Naive B cell (primary cell): ENCODE measurements around the gene NECTIN4. TPM values are rescaled to one million over a fixed set of nuclear protein-coding genes. Genes with fewer than 3 reads are reported as not detected.
"Not testable (repeated sequence)": the region's sequence is repeated elsewhere in the genome, so short reads cannot be mapped to it uniquely, and the experiment has no call there.

Experiments used
- ATAC-seq, 2 donors: fragments of 150-1000 bp; cut with Tn5 transposase; 2 replicates each; pipeline ENCODE4 v1.10.0; 2021; ENCODE audit warnings: low read depth in 2 of 2, mild to moderate bottlenecking in 2 of 2, moderate library complexity in 2 of 2
- DNase-seq: peaks from one replicate; pipeline ENCODE4 v3.0.0; 2022
- H3K27ac Mint-ChIP-seq, 6 donors: one replicate each; pipeline ENCODE4 v1.8.0; 2020 to 2022; ENCODE audit warnings: mild to moderate bottlenecking in 6 of 6, mixed read lengths in 6 of 6, moderate library complexity in 5 of 6, inconsistent platforms in 2 of 6
- H3K27me3 Mint-ChIP-seq, 3 donors: one replicate each; pipeline ENCODE4 v1.8.0; 2021 to 2022; ENCODE audit warnings: mixed read lengths in 3 of 3, mild to moderate bottlenecking in 1 of 3
- H3K36me3 Mint-ChIP-seq, 2 donors: one replicate each; pipeline ENCODE4 v1.8.0; 2020 to 2022; ENCODE audit warnings: mixed read lengths in 2 of 2, inconsistent platforms in 1 of 2, mild to moderate bottlenecking in 1 of 2
- H3K4me1 Mint-ChIP-seq, 3 donors: one replicate each; pipeline ENCODE4 v1.8.0; 2020 to 2022; ENCODE audit warnings: mixed read lengths in 3 of 3, inconsistent platforms in 1 of 3, mild to moderate bottlenecking in 1 of 3, moderate library complexity in 1 of 3
- H3K4me3 Mint-ChIP-seq, 8 donors: one replicate each; pipeline ENCODE4 v1.8.0; 2020 to 2022; ENCODE audit warnings: mild to moderate bottlenecking in 8 of 8, mixed read lengths in 8 of 8, moderate library complexity in 8 of 8, inconsistent platforms in 2 of 8
- H3K9me3 Mint-ChIP-seq, 7 donors: one replicate each; pipeline ENCODE4 v1.8.0; 2020 to 2022; ENCODE audit warnings: mixed read lengths in 7 of 7, mild to moderate bottlenecking in 5 of 7, inconsistent platforms in 2 of 7, moderate library complexity in 1 of 7
- polyA plus RNA-seq, 6 donors: library from polyadenylated mRNA; unstranded; fragments of 300-500 nt; fragmentation: Illumina TruSeq; gene quantifications; one replicate each; pipeline ENCODE4 v1.2.3, GENCODE V29; 2021; ENCODE audit warnings: low read depth in 6 of 6

NECTIN4 gene
- polyA plus RNA-seq, 6 donors from 2014 or later: not detected

DNA sequence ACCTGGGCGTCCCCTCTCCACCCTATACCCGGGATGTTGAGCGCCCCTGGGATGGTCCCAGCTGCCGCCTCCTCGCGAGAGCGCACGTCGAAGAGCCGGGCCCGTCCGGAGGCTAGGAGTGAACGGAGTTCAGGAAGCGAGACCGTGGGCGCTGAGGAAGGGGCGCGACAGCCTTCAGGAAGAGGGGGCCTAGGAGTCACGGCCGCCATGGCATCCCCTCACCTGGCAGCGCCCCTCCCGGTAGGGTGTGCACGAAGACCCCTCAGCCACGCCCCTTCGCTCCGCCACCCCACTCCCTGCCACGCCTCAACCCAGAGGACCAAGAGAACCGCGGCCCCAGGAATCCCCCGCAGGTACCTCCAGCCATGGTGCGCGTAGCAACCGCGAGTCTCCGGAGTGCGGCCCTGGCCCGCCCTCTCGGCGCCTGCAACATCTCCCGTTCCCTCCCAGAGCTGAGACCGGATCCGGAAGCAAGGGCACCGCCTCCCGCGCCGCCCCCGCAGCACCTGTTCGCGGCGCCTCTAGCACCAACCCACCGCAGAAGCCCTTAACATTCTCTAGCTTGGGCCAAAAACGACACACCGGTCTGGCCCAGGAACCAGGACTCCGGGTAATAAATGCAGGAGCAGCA is 50.7 kb downstream of the NECTIN4 start, which contains the start of gene TSTD1:
TSTD1 (minus strand) TSS at position 442 of the 631 bp plus-strand sequence; CDS start at position 367, 75 bp downstream.
- ATAC-seq (peak; percentile 91 to 92), DNase-seq (peak; percentile 91)
- Mint-ChIP-seq H3K4me3 (peak within 1 kb of the TSS; percentile 87 to 95 (median 94)), H3K27ac (peak within 1 kb of the TSS; percentile 82 to 98 (median 96)), H3K9me3 (peaks cover 0 to 1% (median 0%) of the 10 kb centered on the region in 7 donors), H3K27me3 (no peaks in the 10 kb centered on the region), H3K4me1 (peaks cover 27 to 68% (median 43%) of the 10 kb centered on the region in 3 donors), H3K36me3 (peaks cover 5 to 23% of the 10 kb centered on the region in 2 donors)

DNA sequence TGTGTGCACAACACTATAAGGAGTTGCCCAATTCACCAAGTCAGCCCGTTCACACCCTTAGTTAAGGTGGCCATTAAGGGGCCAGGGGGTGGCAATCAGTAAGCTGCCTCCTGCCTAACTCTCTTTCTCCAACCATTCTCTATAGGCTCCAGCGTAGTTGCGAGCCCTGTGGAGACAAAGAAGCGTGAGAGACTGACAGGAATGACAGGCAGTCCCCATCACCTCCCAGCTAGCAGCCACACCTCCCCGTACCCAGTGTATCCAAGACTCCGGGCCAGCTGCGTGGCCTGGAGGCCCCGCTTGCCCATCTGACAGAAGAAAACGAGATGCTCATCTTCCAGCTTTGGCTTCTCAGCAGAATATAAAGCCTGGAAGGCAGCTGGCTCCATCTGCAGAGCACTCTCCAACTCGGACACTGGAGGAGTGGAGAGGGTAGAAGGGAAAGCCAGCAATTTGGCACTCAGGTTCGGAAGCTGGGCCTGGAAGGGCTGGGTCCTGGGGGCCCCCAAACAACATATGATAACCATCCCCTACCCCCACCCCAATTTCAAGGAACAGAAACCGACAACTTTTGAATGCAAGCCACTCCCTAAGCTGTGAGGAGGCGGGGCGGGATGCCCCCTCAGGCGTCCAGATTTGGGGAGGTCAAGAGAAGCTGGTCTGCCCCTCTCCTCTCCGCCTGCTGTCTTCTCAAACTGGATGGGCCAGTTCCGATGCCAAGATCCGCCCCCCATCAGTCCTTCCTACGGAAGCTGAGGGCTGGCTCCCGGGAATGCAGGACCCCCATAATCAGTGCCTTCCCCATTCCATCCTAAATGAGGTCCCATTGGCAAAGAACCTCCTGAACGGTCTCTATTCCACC is 51.5 kb downstream of the NECTIN4 start:
- peaks cover 0 to 1% (median 0%) of the 10 kb centered on the region in 7 donors for H3K9me3 Mint-ChIP-seq
- H3K27ac Mint-ChIP-seq: peak overlapping the region; percentile 82 to 98 (median 93)
- H3K4me3 Mint-ChIP-seq: peak overlapping the region; percentile 87 to 95 (median 94)
- ATAC-seq (no peak), DNase-seq (no peak)
- no peaks in the 10 kb centered on the region for H3K27me3 Mint-ChIP-seq
- peaks cover 28 to 64% (median 45%) of the 10 kb centered on the region in 3 donors for H3K4me1 Mint-ChIP-seq
- peaks cover 5 to 23% of the 10 kb centered on the region in 2 donors for H3K36me3 Mint-ChIP-seq

DNA sequence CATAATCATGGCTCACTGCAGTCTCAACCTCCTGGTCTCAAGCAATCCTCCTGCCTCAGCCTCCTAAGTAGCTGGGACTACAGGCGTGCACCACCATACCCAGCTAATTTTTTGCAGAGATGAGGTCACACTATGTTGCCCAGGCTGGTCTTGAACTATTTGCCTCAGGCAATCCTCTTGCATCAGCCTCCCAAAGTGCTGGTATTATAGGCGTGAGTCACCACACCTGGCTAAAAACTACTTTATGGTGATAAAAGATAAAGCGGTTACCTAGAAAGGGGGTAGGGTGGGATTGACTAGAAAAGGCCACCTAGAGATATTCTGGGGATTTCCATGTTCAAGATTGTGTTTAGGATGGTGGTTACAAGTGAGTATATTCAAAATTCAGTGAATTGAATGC is 55.6 kb downstream of the NECTIN4 start:
- DNase-seq: no peak

DNA sequence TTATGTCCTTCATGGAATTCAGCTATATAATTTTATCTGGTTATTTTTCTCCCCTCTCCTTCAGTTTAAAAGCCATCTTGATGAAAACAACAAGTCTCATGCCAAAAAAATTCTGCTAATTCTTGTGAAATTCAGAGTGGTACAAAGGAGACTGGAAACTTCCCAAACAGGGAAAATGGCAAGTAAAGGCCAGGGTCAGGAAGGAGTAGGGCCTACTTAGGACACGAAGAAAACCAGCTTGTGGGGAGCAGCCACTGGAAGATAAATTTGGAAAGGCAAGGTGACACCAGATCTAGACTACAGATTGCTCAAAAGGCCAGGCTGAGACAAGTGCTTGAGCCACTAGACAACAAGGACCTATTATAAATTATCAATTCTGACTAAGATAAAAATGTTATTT is 56.9 kb downstream of the NECTIN4 start:
- peak overlapping the region in 1 of 6 donors; percentile 17 for H3K27ac Mint-ChIP-seq
- H3K9me3 Mint-ChIP-seq: no peaks in the 10 kb centered on the region
- peaks cover 10 to 32% (median 25%) of the 10 kb centered on the region in 3 donors for H3K4me1 Mint-ChIP-seq
- H3K36me3 Mint-ChIP-seq: no peaks in the 10 kb centered on the region
- H3K4me3 Mint-ChIP-seq: no peak overlapping the region
- DNase-seq (no peak), ATAC-seq (no peak)
- no peaks in the 10 kb centered on the region for H3K27me3 Mint-ChIP-seq

More for the DNA sequence above, 55.6 kb downstream of the NECTIN4 start:
- ATAC-seq: no peak
- Mint-ChIP-seq H3K27me3 (no peaks in the 10 kb centered on the region), H3K4me3 (peak overlapping the region in 2 of 8 donors; percentile 25 to 52), H3K36me3 (no peaks in the 10 kb centered on the region), H3K27ac (no peak overlapping the region), H3K9me3 (peaks cover 0 to under 1% (median 0%) of the 10 kb centered on the region in 7 donors), H3K4me1 (peaks cover 12 to 43% (median 36%) of the 10 kb centered on the region in 3 donors)

DNA sequence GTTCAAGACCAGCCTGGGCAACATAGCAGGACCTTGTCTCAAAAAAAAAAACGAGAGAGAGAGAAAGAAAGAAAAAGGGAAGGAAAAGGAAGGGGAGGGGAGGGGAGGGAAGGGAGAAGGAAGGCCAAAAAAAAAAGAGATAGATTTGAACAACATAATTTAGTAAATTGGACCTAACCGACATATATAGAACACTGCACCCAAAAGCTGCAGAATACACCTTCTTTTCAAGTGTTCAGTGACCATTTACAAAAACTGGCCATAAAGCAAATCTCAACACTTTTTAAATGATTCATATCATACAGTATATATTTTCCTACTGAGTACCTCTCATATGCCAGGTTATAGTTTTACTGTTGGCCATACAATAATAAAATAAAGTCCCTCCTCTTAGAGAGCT is 57.5 kb downstream of the NECTIN4 start:
- Mint-ChIP-seq H3K4me1 (peaks cover 10 to 27% (median 20%) of the 10 kb centered on the region in 3 donors), H3K27ac (peak overlapping the region in 2 of 6 donors; percentile 29 to 63), H3K36me3 (peaks cover 4 to 5% of the 10 kb centered on the region in 2 donors), H3K4me3 (peak overlapping the region in 1 of 8 donors; percentile 79), H3K27me3 (no peaks in the 10 kb centered on the region), H3K9me3 (peaks cover 0 to 5% (median 4%) of the 10 kb centered on the region in 7 donors)
- no peak for DNase-seq
- no peak for ATAC-seq

DNA sequence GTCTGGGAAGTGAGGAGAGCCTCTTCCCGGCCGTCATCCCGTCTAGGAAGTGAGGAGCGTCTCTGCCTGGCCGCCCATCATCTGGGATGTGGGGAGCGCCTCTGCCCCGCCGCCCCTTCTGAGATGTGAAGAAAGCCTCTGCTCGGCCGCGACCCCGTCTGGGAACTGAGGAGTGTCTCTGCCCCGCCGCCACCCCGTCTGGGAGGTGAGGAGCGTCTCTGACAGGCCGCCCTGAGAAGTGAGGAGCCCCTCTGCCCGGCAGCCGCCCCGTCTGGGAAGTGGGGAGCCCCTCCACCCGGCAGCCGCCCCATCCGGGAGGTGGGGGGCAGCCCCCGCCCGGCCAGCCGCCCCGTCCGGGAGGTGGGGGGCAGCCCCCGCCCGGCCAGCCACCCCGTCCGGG is 59.9 kb downstream of the NECTIN4 start:
- H3K27ac Mint-ChIP-seq: not testable (repeated sequence)

DNA sequence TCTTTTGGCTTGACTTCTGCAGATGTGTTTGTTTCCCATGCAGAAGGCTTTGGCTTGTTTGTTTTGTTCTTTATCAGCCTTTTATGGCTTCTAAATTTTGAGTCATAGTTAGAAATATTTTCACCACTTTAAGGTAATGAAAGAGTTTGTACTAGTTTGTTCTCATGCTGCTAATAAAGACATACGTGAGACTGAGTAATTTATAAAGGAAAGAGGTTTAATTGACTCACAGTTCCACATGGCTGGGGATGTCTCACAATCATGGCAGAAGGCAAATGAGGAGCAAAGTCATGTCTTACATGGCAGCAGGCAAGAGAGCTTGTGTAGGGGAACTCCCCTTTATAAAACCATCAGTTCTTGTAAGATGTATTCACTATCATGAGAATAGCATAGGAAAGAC is 62.4 kb downstream of the NECTIN4 start:
- not testable (repeated sequence) for H3K36me3 Mint-ChIP-seq
- peak overlapping the region in 2 of 6 donors; percentile 54 to 65 for H3K27ac Mint-ChIP-seq

More for the DNA sequence above, 59.9 kb downstream of the NECTIN4 start:
- not testable (repeated sequence) for DNase-seq, H3K27me3 Mint-ChIP-seq, ATAC-seq, H3K9me3 Mint-ChIP-seq, H3K36me3 Mint-ChIP-seq, H3K4me3 Mint-ChIP-seq
- H3K4me1 Mint-ChIP-seq: peaks cover 15 to 27% (median 18%) of the 10 kb centered on the region in 3 donors

DNA sequence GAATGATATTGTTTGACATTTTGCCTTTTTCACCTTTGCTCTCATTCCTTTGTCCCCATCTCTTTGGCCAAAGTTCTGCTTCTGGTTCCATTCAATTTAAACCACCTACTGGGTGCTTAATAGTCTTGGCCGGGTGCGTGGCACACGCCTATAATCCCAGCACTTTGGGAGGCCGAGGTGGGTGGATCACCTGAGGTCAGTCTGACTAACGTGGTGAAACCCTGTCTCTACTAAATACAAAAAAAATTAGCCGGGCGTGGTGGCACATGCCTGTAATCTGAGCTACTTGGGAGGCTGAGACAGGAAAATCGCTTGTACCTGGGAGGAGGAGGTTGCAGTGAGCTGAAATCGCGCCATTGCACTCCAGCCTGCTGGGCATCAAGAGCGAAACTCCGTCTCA is 66.9 kb downstream of the NECTIN4 start:
- not testable (repeated sequence) for H3K36me3 Mint-ChIP-seq, DNase-seq, ATAC-seq, H3K9me3 Mint-ChIP-seq, H3K27me3 Mint-ChIP-seq
- Mint-ChIP-seq H3K4me3 (peak overlapping the region in 6 of 8 donors; percentile 56 to 93 (median 76)), H3K27ac (peak overlapping the region in 3 of 6 donors; percentile 63 to 87 (median 67)), H3K4me1 (peaks cover 31 to 37% (median 36%) of the 10 kb centered on the region in 3 donors)

More for the DNA sequence above, 62.4 kb downstream of the NECTIN4 start:
- not testable (repeated sequence) for ATAC-seq, H3K4me3 Mint-ChIP-seq, H3K27me3 Mint-ChIP-seq, H3K9me3 Mint-ChIP-seq, DNase-seq
- H3K4me1 Mint-ChIP-seq: peaks cover 6 to 18% (median 17%) of the 10 kb centered on the region in 3 donors

DNA sequence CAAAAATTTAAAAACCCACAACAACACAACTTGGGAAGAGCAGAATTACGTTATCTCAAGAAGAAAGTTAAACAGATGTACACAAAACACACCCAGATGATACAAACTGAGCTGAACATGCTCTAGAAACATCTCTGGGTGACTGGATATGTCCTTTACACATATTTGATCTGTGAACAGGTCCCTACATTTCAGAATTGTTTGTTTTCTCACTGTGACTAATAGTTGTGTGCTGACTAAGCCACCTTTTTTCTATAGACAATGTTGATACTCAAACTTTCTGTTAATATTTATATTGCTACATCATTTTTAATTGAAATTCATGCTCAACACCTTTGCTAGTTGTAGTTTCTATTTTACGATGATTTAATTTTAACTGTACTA is 67.4 kb downstream of the NECTIN4 start:
- H3K9me3 Mint-ChIP-seq: peaks cover 0 to 3% (median 2%) of the 10 kb centered on the region in 7 donors
- DNase-seq (no peak), ATAC-seq (no peak)
- H3K4me1 Mint-ChIP-seq: peaks cover 31 to 37% (median 36%) of the 10 kb centered on the region in 3 donors
- peaks cover 3 to 4% of the 10 kb centered on the region in 2 donors for H3K36me3 Mint-ChIP-seq
- H3K27me3 Mint-ChIP-seq: no peaks in the 10 kb centered on the region
- H3K4me3 Mint-ChIP-seq: peak overlapping the region; percentile 87 to 96 (median 92)
- peak overlapping the region in 4 of 6 donors; percentile 91 to 98 (median 95) for H3K27ac Mint-ChIP-seq

DNA sequence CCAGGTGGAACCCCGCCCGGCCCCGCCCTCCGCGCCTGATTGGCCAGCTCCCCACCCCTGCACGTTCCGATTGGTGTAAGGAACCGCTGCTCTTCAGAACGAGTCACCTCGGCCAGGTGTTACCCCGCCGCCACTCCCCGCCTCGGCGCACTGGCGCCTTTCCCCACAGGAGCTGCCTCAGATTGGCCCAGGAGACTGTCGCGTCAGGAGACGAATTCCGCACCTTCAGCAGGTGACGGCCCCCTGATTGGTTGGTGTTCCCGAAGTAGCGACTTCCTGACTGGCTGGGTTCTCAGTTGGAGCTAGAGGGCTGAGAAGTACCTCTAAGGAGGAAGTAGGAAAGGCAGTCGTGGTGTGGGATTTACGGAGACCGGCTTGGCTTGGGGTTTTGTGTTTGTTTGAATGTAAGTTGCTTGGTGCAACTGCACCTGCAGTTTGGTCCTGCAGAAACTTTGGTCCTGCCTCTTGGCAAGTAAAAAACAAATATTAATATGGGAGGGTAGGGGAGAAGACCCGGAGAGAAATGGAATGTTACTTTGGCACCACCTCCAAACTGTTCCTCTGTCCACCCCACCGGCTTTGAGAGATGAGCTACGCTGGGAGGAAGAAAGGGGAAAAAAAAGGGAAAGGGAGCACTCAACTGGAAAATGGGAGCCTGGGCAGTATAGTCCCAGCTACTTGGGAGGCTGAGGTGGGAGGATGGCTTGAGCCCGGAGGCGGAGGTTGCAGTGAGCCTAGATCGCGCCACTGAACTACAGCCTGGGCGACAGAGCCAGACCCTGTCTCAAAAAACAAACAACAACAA is 68.0 kb downstream of the NECTIN4 start:
- peak; percentile 88 for DNase-seq
- Mint-ChIP-seq H3K27ac (peak overlapping the region; percentile 91 to 98 (median 95)), H3K9me3 (peaks cover 0 to 1% (median 0%) of the 10 kb centered on the region in 7 donors), H3K36me3 (no peaks in the 10 kb centered on the region), H3K4me3 (peak overlapping the region; percentile 87 to 96 (median 92)), H3K4me1 (peaks cover 31 to 37% (median 36%) of the 10 kb centered on the region in 3 donors), H3K27me3 (no peaks in the 10 kb centered on the region)
- peak; percentile 93 to 94 for ATAC-seq
